HTERT RPE-1 (cell line): ENCODE results near the gene PPFIA4.

Experiments
- in situ Hi-C: fragments of 300-500 bp; cut with MboI; formaldehyde crosslinking; loops from 4 replicates; pipeline ENCODE4 v1.14.3; 2020; ENCODE audit warnings: low sequenced_read_pairs

Gene PPFIA4

GRCh38 chr1:203056012-203056411 lies 29.7 kb downstream of the PPFIA4 start:
- in situ Hi-C loops = no loop called here

DNA sequence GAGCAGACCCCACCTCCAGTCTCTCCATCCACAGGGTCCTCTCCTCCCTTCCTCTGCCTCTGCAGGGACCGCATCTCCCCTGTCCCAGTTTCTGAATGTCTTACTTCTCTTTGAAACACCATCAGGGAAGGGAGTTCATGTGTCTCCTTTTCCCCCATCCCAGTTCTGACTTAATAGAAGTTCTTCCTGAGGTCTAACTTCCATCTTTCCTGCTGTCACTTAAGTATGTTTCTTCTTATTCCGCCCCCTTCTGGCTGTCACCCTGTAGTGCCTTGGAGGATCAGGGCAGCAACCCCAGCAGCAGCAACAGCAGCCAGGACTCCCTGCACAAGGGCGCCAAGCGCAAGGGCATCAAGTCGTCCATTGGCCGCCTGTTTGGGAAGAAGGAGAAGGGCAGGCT lies 30.2 kb downstream of the PPFIA4 start:
- in situ Hi-C loops = no loop called here

GRCh38 chr1:203057911-203058675 lies 31.8 kb downstream of the PPFIA4 start:
- in situ Hi-C loops = no loop called here

GRCh38 chr1:203058676-203058935 lies 32.3 kb downstream of the PPFIA4 start:
- in situ Hi-C loops = no loop called here

DNA sequence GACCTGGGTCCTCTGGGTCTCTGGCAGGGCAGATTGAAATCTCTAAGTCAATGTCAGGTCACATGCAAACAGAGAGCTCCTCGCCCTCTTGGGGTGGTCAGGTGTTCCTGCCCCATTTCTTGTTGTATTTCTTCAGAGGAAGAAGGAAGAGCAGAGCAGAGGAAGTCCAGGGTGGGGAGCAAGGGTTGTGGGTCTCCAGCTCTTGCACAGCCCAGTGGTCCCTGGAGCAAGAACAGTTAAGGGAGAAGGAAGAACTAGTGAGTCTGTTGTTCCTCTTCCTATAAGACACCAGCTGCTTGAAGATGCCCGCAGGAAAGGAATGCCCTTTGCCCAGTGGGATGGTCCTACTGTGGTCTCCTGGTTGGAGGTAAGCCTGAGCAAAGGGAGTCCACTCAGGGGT lies 33.2 kb downstream of the PPFIA4 start:
- in situ Hi-C loops = no loop called here

- in situ Hi-C loops = no loop called here
These were observed 33.8 kb downstream of the PPFIA4 start for GRCh38 chr1:203060115-203060514.

GRCh38 chr1:203063287-203063686 lies 37.0 kb downstream of the PPFIA4 start:
- in situ Hi-C loops = no loop called here

- in situ Hi-C loops = no loop called here
These were observed 38.9 kb downstream of the PPFIA4 start for GRCh38 chr1:203065191-203065590.

DNA sequence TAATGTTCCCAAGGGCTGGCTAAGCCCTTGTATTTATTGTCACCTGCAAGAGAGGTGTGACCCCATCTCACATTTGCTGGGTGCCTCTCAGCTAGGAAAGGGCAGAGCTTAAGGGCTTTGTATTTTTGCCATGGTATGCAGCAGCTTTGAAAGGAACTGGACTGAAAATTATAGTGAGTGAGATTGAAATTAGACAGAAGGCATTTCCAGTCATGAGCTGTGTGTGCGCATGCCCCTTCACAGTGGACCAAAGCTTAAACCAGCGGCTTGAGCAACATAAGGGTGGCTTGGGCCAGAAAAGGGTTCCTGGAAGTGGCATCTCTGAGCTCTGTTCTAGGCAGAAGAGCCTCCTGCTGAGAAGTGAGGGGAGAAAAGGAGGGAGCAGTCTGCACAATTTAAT lies 39.7 kb downstream of the PPFIA4 start:
- in situ Hi-C loops = no loop called here

- in situ Hi-C loops = no loop called here
These were observed 40.7 kb downstream of the PPFIA4 start for GRCh38 chr1:203066965-203067364.

GRCh38 chr1:203069030-203069747 lies 42.9 kb downstream of the PPFIA4 start:
- in situ Hi-C loops = no loop called here

DNA sequence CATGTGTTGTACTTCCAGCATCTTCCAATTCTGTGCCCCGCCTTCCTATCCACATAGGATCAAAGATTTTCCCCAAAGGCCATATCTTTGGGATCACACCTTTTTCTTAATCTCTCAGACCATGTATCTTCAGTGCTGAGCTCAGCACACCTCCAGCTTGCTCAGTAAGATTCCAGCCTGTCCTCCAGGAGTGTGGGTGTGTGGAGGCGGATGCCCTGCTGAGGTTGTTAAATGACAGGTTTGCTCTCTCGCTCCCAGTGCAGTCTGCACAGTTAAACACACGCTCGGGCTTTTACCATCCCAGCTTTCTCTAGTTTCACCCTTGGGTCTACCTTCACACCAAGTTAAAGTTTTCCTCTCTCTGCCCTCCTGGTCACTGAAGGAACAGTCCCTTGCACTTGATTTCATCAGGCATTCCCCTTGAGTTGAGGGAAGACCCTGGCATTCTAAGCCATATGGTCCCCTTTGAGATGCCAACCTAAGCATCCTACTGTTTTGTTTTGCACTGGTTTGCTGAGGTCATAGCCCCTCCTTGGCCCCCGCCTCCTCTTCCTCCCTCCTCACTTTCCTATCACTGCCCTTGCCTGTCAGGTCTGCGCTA lies 45.8 kb downstream of the PPFIA4 start:
- in situ Hi-C loops = no loop called here

DNA sequence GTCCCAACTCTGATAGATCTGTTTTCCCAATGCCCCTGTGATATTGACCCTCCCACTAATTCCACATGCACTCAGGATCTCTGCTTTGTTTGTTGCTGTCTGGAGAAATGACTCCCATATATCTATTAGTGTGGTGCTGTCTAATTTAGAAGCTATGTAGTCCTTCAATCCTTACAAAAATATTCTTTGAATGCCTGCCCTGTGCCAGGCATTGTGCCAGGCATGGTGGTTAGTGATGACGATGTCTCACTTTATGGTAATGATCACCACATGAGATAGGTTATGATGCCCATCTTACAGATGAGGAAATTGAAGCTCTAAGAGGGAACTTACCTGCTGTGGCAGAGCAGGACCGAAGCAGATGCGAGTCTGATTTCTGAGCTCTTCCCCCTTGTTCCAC lies 46.6 kb downstream of the PPFIA4 start:
- in situ Hi-C loops = no loop called here

DNA sequence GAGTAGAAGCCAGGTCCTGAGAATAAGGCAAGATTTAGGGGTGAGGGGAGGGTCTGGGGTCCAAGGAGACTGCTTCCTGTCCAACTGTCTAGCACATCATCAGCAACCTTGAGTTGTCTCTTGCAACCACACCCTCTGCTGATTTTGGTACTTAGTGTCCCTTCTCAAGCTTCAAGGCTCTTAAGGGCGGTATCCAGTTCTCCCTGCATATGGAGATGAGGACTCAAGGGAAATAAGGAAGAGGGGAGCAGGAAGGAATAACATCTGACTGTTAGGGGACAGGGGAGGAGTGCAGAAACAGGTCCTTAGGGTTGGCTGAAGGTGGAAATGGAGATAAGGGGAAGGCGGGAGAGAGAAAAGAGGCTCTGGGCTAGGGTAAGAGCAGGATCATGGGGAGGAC lies 47.2 kb downstream of the PPFIA4 start:
- in situ Hi-C loops = no loop called here

DNA sequence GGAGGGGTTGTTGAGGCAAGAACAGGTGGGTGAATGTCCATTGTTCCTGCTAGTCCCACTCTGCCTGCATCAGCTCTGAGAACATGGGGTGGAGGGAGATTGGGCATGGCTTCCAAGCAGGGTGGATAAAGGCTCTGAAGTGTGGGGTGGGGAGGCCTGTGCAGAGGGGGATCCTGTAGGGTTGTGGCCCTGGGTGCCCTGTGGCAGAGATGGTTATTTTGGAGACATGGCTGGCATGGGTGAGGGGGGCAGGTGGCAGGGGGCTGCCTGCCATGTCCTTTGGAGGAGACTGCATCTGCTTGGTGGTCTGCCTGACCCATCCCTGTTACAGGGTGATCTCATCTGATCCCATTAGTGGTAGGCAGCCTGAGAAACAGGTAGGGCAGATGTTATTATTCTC lies 48.3 kb downstream of the PPFIA4 start:
- in situ Hi-C loops = no loop called here

GRCh38 chr1:203075236-203076030 lies 49.1 kb downstream of the PPFIA4 start:
- in situ Hi-C loops = no loop called here

DNA sequence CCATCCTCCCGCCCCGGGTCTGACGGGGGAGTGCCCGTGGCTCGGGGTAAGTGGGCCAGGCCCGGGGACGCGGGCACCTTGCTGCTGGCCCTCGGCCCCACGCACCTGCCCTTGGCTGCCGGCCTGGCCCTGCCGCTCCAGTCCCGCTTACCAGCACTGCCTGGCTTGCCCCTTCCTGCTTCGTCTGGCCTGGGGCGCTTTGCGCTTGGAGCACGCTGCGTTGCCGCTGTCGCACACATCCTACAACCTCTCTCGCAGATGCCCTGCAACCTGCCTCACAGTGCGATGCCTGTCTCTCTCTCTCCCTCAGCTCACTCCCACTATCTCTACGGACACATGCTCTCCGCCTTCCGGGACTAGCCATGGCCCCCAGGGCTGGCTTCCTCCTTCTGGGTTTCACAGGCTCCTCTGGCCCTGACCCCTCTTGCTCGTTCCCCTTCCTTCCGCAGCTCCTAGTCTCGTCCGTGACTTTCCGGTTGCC lies 49.8 kb downstream of the PPFIA4 start:
- in situ Hi-C loops = no loop called here

- in situ Hi-C loops = no loop called here
These were observed 51.1 kb downstream of the PPFIA4 start for GRCh38 chr1:203077367-203077766.

DNA sequence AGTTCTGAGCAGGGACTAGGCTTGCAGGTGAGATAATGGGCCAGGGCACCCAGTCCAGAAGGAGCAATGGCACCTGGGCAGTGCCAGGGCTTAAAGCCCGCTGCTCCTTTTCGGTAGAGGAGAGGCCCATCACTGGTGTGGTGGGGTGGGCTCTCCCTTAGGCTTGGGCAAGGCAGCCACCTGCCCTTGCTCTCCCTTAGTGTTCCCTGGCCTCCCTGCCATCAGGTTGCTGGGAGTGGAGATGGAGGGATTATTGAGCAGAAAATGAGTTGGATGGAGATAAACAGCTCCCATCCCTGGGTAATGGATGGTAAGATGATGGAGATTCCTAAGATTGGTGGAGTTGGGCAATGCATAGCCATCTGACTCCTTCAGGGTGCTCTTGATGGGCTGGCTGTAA lies 51.7 kb downstream of the PPFIA4 start:
- in situ Hi-C loops = no loop called here

- in situ Hi-C loops = no loop called here
These were observed 52.2 kb downstream of the PPFIA4 start for GRCh38 chr1:203078478-203078877.

DNA sequence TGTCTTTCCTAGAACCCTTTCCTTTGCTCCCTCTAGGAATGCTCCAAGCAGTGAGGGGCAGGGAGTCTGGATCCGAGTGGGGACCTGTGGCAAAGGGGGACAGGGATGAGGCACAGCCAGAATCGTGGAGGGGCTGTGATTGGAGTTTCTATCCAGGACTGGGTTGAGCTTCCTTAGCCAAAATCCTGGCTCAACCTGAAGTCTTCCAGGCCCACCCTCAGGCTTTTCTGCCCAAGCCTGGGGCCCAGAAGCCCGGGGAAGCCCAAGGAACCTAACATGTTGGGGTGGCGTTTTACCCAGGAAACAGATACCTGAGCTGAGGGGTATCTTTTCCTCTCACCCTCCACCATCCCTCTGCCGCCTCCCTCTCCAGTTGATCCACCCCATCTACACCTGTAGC lies 54.2 kb downstream of the PPFIA4 start:
- in situ Hi-C loops = no loop called here
